Calu3 (cell line): ENCODE measurements around the gene TMEM217. TPM values are rescaled to one million over a fixed set of nuclear protein-coding genes. Genes with fewer than 3 reads are reported as not detected.

Experiments
- BruUV-seq: library from RNA; stranded (reverse); fragments of 400-500 nt; replicated peaks from 2 replicates; lab custom pipeline; 2021; lab: Mats Ljungman, UMichigan
- CTCF ChIA-PET: fragments of 300-600 bp; sonication (Branson Sonifier 250); formaldehyde crosslinking; loops from one replicate; lab custom pipeline; 2022; ENCODE audit warnings: antibody characterized with exemption; lab: Charles Lee
- DNase-seq: peaks from one replicate; pipeline ENCODE4 v3.0.0; 2022
- H3K27ac Mint-ChIP-seq: one replicate; pipeline ENCODE4 v1.8.0; 2022; ENCODE audit warnings: mixed read lengths; ENCODE audit not compliant: unreplicated experiment
- H3K27me3 Mint-ChIP-seq: one replicate; pipeline ENCODE4 v1.8.0; 2022; ENCODE audit warnings: mixed read lengths; ENCODE audit not compliant: unreplicated experiment
- H3K36me3 Mint-ChIP-seq: one replicate; pipeline ENCODE4 v1.8.0; 2022; ENCODE audit warnings: mild to moderate bottlenecking, moderate library complexity, mixed read lengths; ENCODE audit not compliant: insufficient read depth, unreplicated experiment
- H3K4me1 Mint-ChIP-seq: one replicate; pipeline ENCODE4 v1.8.0; 2022; ENCODE audit warnings: mild to moderate bottlenecking, low read depth, mixed read lengths; ENCODE audit not compliant: unreplicated experiment
- H3K4me3 Mint-ChIP-seq: one replicate; pipeline ENCODE4 v1.8.0; 2022; ENCODE audit warnings: mild to moderate bottlenecking, low read depth, moderate library complexity, mixed read lengths; ENCODE audit not compliant: unreplicated experiment
- H3K9me3 Mint-ChIP-seq: one replicate; pipeline ENCODE4 v1.8.0; 2022; ENCODE audit warnings: low read depth, mixed read lengths; ENCODE audit not compliant: unreplicated experiment
- intact Hi-C: fragments of 100-400 bp; cut with micrococcal nuclease; formaldehyde crosslinking; loops from one replicate; pipeline ENCODE4 v1.10.0; 2022; ENCODE audit not compliant: unreplicated experiment
- total RNA-seq: library from RNA; stranded (reverse); gene quantifications from 2 replicates; pipeline ENCODE4 v1.2.3, GENCODE V29; 2022
- TF ChIP-seq, protein P1 (sequence below): fragments of 200-600 bp; IDR thresholded peaks from one replicate; pipeline ENCODE4 v1.8.0; 2022; ENCODE audit warnings: antibody characterized with exemption; ENCODE audit not compliant: unreplicated experiment

Gene TMEM217
- total RNA-seq, 1 experiment from 2014 or later: 0.99 TPM

DNA sequence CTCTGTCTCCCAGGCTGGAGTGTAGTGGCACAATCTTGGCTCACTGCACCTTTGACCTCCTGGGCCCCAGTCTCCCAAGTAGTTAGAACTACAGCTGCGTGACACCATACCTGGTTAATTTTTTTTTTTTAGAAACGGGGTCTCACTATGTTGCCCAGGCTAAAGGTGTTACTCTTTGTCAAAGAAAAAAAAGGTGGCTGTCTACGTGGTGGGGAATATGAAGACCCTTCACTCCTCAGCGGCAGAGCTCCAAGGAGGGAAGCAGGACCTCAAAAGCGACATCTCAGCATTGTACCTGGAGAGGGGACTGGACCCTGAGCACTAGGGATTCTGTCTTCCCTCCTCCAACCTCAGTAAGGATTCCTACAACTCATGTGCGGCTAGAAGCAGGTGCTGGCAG, 16.8 kb downstream of the TMEM217 start:
- H3K4me1 Mint-ChIP-seq: peaks cover 80% of the 10 kb centered on the region
- H3K4me3 Mint-ChIP-seq: no peak overlapping the region
- intact Hi-C loops: no loop called here
- peaks cover 2% of the 10 kb centered on the region for H3K9me3 Mint-ChIP-seq
- BruUV-seq: no TSS peak
- no peaks in the 10 kb centered on the region for H3K27me3 Mint-ChIP-seq
- CTCF ChIA-PET: interaction anchor here (0.7 kb wide), 1 partner anchor 111 kb away, joined by 6 read pairs; no protein-coding TSS in a partner anchor
- DNase-seq: no peak
- TF ChIP-seq, protein P1, sequence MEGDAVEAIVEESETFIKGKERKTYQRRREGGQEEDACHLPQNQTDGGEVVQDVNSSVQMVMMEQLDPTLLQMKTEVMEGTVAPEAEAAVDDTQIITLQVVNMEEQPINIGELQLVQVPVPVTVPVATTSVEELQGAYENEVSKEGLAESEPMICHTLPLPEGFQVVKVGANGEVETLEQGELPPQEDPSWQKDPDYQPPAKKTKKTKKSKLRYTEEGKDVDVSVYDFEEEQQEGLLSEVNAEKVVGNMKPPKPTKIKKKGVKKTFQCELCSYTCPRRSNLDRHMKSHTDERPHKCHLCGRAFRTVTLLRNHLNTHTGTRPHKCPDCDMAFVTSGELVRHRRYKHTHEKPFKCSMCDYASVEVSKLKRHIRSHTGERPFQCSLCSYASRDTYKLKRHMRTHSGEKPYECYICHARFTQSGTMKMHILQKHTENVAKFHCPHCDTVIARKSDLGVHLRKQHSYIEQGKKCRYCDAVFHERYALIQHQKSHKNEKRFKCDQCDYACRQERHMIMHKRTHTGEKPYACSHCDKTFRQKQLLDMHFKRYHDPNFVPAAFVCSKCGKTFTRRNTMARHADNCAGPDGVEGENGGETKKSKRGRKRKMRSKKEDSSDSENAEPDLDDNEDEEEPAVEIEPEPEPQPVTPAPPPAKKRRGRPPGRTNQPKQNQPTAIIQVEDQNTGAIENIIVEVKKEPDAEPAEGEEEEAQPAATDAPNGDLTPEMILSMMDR: no peak
- H3K27ac Mint-ChIP-seq: peak overlapping the region; percentile 100
- H3K36me3 Mint-ChIP-seq: peaks cover 38% of the 10 kb centered on the region

DNA sequence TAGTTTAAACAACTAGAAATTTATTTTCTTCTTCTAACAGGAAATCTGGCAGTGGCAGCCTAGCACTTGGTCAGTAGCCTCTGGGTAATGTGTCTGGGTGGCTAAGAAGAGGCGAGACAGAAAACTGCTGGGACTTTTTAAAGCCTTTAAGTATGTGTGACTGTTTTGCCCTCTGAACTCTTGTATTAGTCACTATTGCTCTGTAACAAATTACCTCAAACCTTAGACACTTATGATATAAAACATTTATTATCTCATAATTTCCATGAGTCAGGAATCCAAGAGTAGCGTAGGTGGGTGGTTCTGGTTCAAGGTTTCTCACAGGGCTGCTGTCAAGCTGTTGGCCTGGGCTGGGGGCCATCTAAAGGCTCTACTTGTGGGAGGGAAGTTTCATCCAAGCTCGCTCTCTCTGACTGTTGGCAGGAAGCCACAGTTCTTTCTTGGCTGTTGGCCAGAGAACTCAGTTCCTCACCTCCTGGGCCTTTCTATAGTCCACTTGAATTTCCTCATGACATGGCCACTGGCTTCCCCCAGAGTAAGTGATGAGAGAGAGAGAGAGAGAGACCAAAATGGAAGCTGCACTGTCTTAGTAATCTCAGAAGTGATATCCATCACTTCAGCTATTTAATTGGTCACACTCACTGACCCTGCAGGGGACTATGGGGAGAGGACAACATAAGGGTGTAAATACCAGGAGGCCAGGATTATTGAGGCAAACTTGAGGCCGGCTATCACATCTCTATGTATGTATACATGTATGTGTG, 17.8 kb downstream of the TMEM217 start:
- Mint-ChIP-seq H3K27ac (peak overlapping the region; percentile 99), H3K4me1 (peaks cover 70% of the 10 kb centered on the region), H3K27me3 (no peaks in the 10 kb centered on the region), H3K4me3 (peak overlapping the region; percentile 39), H3K9me3 (no peaks in the 10 kb centered on the region), H3K36me3 (peaks cover 38% of the 10 kb centered on the region)
- CTCF ChIA-PET: interaction anchor here (0.6 to 1.4 kb wide), 8 partner anchors 11 to 625 kb away, joined by 3 to 5 read pairs (median 3); no protein-coding TSS in a partner anchor
- TF ChIP-seq, protein P1: no peak
- intact Hi-C loops: no loop called here
- DNase-seq: peak; percentile 91
- TSS peak; percentile 71 for BruUV-seq

DNA sequence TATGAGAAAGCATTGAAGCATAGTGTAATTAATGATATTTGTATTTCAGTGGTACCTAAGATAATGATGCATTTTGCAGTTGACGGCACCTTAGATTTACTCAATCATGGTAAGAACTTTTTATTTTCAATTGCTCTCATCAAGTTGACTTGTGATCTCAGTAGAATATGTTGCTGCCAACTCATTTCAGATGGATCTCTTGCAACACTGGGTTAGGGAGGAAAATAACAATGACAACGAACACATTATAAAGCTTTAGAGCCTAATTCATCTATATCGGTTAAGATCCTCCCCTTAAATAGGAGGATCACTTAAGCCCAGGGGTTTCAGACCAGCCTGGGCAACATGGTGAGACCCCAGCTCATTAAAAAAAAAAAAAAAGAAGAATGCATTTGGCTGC, 18.4 kb downstream of the TMEM217 start:
- DNase-seq: no peak
- H3K27me3 Mint-ChIP-seq: no peaks in the 10 kb centered on the region
- H3K36me3 Mint-ChIP-seq: peaks cover 33% of the 10 kb centered on the region
- CTCF ChIA-PET: interaction anchor here (0.6 to 1.4 kb wide), 6 partner anchors 15 to 625 kb away, joined by 3 to 5 read pairs (median 3); no protein-coding TSS in a partner anchor
- TF ChIP-seq, protein P1: no peak
- H3K4me3 Mint-ChIP-seq: no peak overlapping the region
- peaks cover 64% of the 10 kb centered on the region for H3K4me1 Mint-ChIP-seq
- TSS peak; percentile 80 for BruUV-seq
- intact Hi-C loops: no loop called here
- peak overlapping the region; percentile 99 for H3K27ac Mint-ChIP-seq
- no peaks in the 10 kb centered on the region for H3K9me3 Mint-ChIP-seq

- DNase-seq: no peak
- BruUV-seq: no TSS peak
- H3K4me1 Mint-ChIP-seq: peaks cover 55% of the 10 kb centered on the region
- H3K27ac Mint-ChIP-seq: peak overlapping the region; percentile 74
- TF ChIP-seq, protein P1: no peak
- CTCF ChIA-PET: interaction anchor here (0.7 kb wide), 1 partner anchor 752 kb away, joined by 3 read pairs; no protein-coding TSS in a partner anchor
- H3K9me3 Mint-ChIP-seq: no peaks in the 10 kb centered on the region
- no peak overlapping the region for H3K4me3 Mint-ChIP-seq
- H3K36me3 Mint-ChIP-seq: peaks cover 25% of the 10 kb centered on the region
- no peaks in the 10 kb centered on the region for H3K27me3 Mint-ChIP-seq
- intact Hi-C loops: no loop called here
These were observed 19.6 kb downstream of the TMEM217 start for GRCh38 chr6:37238381-37238780.
